ENCODE data around the gene IRF5. TPM values are rescaled to one million over a fixed set of nuclear protein-coding genes. Genes with fewer than 3 reads are reported as not detected.

Gene IRF5
- total RNA-seq, 1 experiment from 2014 or later = 16.5 TPM

DNA sequence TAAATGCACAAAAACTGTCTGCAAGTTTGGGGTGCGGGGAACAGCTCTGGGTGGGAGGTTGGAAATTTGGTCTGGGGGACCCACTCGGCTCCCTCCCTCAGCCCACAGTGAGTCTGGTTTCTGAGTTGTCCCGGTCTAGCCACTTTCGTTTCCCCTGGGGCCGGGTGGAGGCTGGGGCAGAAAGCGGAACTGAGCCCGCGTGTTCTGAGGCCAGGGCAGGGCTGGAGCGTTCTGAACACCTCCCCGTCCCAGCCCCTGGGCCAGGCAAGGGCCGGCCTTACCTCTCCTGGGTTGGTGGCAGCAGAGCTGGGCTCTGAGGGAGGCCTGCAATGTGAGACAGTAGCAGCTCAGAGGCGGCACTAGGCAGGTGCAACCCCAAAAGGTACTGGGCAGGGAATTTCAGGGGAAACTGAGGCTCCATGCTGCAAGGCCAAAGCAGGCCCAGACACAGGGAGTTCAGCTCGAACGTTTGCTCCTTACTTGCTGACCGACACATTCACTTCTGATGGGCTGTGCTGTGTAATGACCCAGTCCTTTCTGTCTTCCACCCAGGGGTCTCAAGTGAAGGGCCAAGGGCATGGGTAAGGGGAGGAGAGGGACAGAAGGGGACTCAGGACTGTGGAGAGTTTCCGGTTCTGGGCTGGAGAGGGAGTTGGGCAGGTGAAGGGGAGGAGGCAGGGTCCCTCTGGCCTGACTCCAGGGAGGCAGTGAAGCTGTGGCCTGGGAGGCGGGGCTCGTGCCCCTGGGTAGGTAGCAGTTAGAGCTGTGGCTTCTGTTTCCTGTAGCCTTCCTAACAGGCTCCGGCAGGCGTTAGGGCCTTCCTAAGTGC is 3.0 kb downstream of the IRF5 start:
- H3K4me2 ChIP-seq (ENCODE audit: low read length) = no peak overlapping the region

More for the DNA sequence above, 3.0 kb downstream of the IRF5 start:
- BruUV-seq (replicated peaks) = no TSS peak
- Histone ChIP-seq H3K27ac (ENCODE audit: low read depth, low read length) (no peak overlapping the region), H3K9ac (ENCODE audit: low read length) (no peak overlapping the region), H3K4me3 (replicated peaks in 1 of 2; ENCODE audit: low read depth in 1 of 2, low read length in 2 of 2) (no peak overlapping the region), H2AFZ (ENCODE audit: low read depth, low read length, poor library complexity, severe bottlenecking) (no peak overlapping the region), H3K79me2 (ENCODE audit: insufficient read depth, low read length) (no peaks in the 10 kb centered on the region), H4K20me1 (ENCODE audit: insufficient read depth) (no peaks in the 10 kb centered on the region), H3K9me3 (ENCODE audit: control insufficient read depth in 1 of 2, insufficient read depth in 1 of 2, low read depth in 1 of 2, low read length in 2 of 2) (no peaks in the 10 kb centered on the region), H3K4me1 (ENCODE audit: control insufficient read depth in 1 of 2, insufficient read depth in 2 of 2, low read length in 2 of 2) (peaks cover 10 to 22% of the 10 kb centered on the region in 2 experiments; a peak in 3 of 4 replicates), H3K36me3 (ENCODE audit: control insufficient read depth in 1 of 2, insufficient read depth in 2 of 2, low read length in 2 of 2) (no peaks in the 10 kb centered on the region), H3K27me3 (ENCODE audit: insufficient read depth, low read length) (no peaks in the 10 kb centered on the region), H3K9me2 (ENCODE audit: insufficient read depth) (no peaks in the 10 kb centered on the region)
- intact Hi-C loops (cut with micrococcal nuclease) = no loop called here
- no peak for ATAC-seq
- ChIA-PET POLR2A (no interaction called here), RAD21 (ENCODE audit: low non-redundant PET in 1 of 2, low total read pairs in 2 of 2, uncharacterized antibody in 2 of 2, unreplicated experiment in 2 of 2) (no interaction called here), CTCF (no interaction called here)
- TF ChIP-seq MAX (IDR thresholded peaks at IDR 0.05) (no peak), SP1 (IDR thresholded peaks at IDR 0.05; ENCODE audit: low read depth) (no peak), FOSL1 (IDR thresholded peaks at IDR 0.05; ENCODE audit: low read depth) (no peak), POLR2AphosphoS5 (IDR thresholded peaks at IDR 0.05; ENCODE audit: low read depth, low read length) (no peak), CEBPB (IDR thresholded peaks at IDR 0.05; ENCODE audit: low read depth) (no peak)
- TF ChIP-seq, protein P1, sequence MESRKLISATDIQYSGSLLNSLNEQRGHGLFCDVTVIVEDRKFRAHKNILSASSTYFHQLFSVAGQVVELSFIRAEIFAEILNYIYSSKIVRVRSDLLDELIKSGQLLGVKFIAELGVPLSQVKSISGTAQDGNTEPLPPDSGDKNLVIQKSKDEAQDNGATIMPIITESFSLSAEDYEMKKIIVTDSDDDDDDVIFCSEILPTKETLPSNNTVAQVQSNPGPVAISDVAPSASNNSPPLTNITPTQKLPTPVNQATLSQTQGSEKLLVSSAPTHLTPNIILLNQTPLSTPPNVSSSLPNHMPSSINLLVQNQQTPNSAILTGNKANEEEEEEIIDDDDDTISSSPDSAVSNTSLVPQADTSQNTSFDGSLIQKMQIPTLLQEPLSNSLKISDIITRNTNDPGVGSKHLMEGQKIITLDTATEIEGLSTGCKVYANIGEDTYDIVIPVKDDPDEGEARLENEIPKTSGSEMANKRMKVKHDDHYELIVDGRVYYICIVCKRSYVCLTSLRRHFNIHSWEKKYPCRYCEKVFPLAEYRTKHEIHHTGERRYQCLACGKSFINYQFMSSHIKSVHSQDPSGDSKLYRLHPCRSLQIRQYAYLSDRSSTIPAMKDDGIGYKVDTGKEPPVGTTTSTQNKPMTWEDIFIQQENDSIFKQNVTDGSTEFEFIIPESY (IDR thresholded peaks at IDR 0.05; ENCODE audit: extremely low read depth, insufficient replicate concordance, low read length) = no peak
- TF ChIP-seq, protein P2, sequence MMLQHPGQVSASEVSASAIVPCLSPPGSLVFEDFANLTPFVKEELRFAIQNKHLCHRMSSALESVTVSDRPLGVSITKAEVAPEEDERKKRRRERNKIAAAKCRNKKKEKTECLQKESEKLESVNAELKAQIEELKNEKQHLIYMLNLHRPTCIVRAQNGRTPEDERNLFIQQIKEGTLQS (IDR thresholded peaks at IDR 0.05) = no peak
- no peak for DNase-seq (ENCODE audit: low read depth, low spot score)

Measured in HCT116 (cell line).